ENCODE measurements around the gene COL11A2. TPM values are rescaled to one million over a fixed set of nuclear protein-coding genes. Genes with fewer than 3 reads are reported as not detected.

Gene COL11A2
- total RNA-seq, 2 donors from 2014 or later = 0.78 to 2.3 TPM

DNA sequence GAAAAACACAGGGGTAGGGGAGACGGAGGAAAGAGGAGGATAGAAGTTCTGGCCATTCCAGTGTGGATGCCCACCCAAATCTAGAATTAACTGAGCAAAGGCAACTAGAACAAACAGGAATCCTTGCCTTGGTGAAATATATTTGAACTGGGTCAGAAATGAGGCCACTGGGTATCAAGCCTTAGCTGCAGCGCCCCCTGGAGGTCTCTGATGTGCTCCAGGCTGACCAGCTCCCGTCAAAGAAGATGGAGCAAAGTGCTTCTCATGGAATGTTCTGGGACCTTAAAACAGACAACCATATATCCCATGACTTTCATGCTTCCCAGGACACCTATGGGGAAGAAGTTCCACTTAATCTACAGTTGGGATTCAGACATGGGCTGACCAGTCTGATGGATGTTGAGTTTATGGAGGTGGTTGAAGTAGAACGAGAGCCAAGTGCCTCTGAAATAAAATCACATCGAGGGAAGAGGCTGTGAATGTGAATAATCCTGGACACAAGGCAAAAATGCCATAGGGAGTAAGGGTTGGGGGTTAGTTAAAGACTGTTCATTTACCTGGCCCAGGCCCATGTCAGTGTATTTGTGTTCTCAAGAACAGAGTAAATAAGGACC is 66.1 kb downstream of the COL11A2 start:
- Histone ChIP-seq H3K9me3 (no peaks in the 10 kb centered on the region), H3K36me3 (replicated peaks in 1 of 2; ENCODE audit: insufficient read depth in 1 of 2, low read depth in 2 of 2) (no peaks in the 10 kb centered on the region), H3K27me3 (no peaks in the 10 kb centered on the region), H3K4me1 (no peaks in the 10 kb centered on the region), H3K4me3 (no peak overlapping the region), H3K27ac (no peak overlapping the region)
- intact Hi-C loops (cut with DNase I) = no loop called here
- 46 to 71% methylated on average over 3 to 5 of the region's 5 CpGs for WGBS, 2 donors
- peak; percentile 63 to 82 (median 75) for DNase-seq
- TF ChIP-seq CTCF (IDR thresholded peaks at IDR 0.05) = peak; percentile 6 to 64 (median 47)
- no peak for TF ChIP-seq POLR2A (IDR thresholded peaks at IDR 0.05)
- ATAC-seq = peak; percentile 67

DNA sequence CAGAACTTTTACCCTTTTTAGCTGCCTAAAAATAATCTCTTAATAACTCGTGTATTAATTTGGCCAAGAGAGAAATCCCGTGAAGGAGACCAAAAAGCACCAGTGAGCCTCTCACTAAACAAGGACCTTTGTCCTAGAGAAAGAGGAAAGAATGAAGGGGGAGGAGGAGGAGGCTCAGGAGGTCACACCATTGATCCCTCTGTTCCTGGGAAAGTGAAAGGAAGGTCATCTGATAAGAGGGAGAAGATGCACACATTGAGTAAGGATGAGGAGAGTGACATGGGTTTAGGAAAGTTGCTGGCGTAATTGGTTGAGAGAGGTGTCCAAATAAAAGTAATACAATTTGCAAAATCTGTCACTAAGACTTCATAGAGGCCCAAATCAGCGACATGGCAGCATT is 67.3 kb downstream of the COL11A2 start:
- TF ChIP-seq POLR2A (IDR thresholded peaks at IDR 0.05) (no peak), CTCF (IDR thresholded peaks at IDR 0.05) (no peak)
- Histone ChIP-seq H3K4me1 (no peaks in the 10 kb centered on the region), H3K36me3 (replicated peaks in 1 of 2; ENCODE audit: insufficient read depth in 1 of 2, low read depth in 2 of 2) (no peaks in the 10 kb centered on the region), H3K27me3 (no peaks in the 10 kb centered on the region), H3K27ac (no peak overlapping the region), H3K4me3 (no peak overlapping the region), H3K9me3 (no peaks in the 10 kb centered on the region)
- WGBS, 2 donors = 62 to 77% methylated on average over 4 of the region's 4 CpGs
- intact Hi-C loops (cut with DNase I) = no loop called here
- ATAC-seq = no peak
- no peak for DNase-seq

DNA sequence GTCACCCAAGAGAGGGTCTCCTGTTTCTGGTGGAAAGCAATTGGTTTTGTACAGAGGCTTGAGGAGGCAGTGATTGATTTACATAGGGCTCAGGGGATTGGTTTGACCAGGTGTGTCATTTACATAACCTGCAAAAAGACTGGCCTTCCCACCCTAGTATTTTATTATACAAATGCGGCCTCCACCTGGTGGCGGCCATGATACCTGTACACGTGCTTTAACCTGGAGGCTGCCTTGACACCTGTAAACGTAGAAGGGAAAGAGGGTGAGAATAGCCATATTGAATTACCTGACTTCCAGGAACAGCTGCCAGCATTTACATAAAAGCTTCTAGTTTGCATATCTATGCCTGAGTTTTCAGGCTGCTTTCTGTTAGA is 67.8 kb downstream of the COL11A2 start:
- DNase-seq = no peak
- Histone ChIP-seq H3K4me3 (no peak overlapping the region), H3K27me3 (no peaks in the 10 kb centered on the region), H3K27ac (no peak overlapping the region), H3K9me3 (no peaks in the 10 kb centered on the region), H3K36me3 (replicated peaks in 1 of 2; ENCODE audit: insufficient read depth in 1 of 2, low read depth in 2 of 2) (no peaks in the 10 kb centered on the region), H3K4me1 (no peaks in the 10 kb centered on the region)
- intact Hi-C loops (cut with DNase I) = no loop called here
- TF ChIP-seq CTCF (IDR thresholded peaks at IDR 0.05) (no peak), POLR2A (IDR thresholded peaks at IDR 0.05) (no peak)
- no peak for ATAC-seq
- WGBS, 2 donors = 75 to 86% methylated on average over 4 of the region's 4 CpGs

DNA sequence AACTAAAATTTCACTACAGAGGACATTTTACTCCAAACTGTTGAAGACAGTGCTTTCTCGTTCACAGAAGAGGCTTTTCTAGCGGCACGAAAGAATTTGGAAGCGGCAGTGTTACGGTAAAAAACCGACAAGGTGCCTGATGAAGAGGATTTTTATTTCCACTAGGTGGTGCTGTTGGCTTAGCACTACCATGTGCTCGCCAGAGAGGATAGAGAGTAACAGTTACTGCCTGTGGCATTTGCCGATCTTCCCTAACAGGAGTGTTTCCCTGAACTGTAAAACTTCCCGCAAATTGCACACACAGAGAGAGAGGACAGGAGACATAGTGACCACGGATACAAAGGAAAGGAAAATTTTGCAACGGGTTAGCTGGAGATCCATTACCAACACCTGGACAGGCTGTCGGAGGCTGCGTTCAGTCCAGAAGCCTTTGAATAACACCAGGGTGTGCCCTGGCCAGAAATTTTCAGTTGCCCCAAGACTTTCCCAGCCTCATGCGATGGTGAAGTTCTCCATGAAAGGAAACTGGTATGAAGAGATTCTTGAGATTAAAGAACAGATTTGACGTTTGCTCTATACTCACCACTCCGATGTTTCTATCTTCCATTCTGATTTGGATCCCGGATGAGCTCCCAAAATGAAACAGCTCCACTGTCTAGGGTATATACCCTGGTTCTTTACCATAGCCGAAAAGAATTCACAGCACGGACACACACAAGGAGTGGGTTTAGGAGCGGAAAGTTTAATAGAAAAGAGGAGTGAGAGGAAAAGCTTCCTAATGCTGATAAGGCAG is 68.3 kb downstream of the COL11A2 start:
- DNase-seq = no peak
- WGBS, 2 donors = 83 to 87% methylated on average over 20 of the region's 20 CpGs
- Histone ChIP-seq H3K9me3 (no peaks in the 10 kb centered on the region), H3K4me3 (no peak overlapping the region), H3K27ac (no peak overlapping the region), H3K4me1 (no peaks in the 10 kb centered on the region), H3K36me3 (replicated peaks in 1 of 2; ENCODE audit: insufficient read depth in 1 of 2, low read depth in 2 of 2) (no peaks in the 10 kb centered on the region), H3K27me3 (no peaks in the 10 kb centered on the region)
- TF ChIP-seq CTCF (IDR thresholded peaks at IDR 0.05) = peak in 4 of 7 experiments; percentile 11 to 28 (median 22)
- no peak for TF ChIP-seq POLR2A (IDR thresholded peaks at IDR 0.05)
- no peak for ATAC-seq
- intact Hi-C loops (cut with DNase I) = no loop called here
